ENCODE measurements around the gene WWOX. TPM values are rescaled to one million over a fixed set of nuclear protein-coding genes. Genes with fewer than 3 reads are reported as not detected.
"Not testable (repeated sequence)": the region's sequence is repeated elsewhere in the genome, so short reads cannot be mapped to it uniquely, and the experiment has no call there.

The WWOX gene
- total and polyA plus RNA-seq, 2 experiments from 2014 or later: 17.0 to 39.8 TPM

DNA sequence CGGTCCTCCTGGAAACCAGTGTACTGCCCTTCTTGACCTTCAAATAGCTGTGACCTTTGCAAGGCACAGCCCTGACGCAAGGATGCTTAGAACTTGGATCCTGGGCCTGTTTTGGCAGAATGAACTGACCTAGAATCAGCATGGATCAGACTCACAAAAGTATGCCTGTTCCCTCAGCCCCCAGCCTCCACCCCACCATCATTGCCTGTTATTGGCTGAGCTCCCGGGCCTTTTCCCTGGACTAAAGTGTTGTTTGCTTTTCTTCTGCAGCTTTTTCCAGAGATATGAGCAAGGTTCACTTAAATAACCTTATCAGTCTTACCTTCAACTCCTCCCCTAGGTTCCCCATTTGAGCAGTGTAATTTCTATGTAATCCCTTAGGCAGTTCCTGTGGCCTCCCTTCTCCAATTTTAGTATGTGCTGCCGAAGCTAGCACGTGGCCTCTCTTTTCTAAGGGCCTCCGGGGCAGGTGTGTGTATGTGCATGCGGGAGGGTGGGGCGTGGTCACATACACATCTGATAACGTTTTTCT, 1153.7 kb downstream of the WWOX start:
- no peaks in the 10 kb centered on the region for H3K36me3 ChIP-seq (replicated peaks; ENCODE audit: insufficient read depth, low read depth)
- no peak overlapping the region for H2AFZ ChIP-seq
- H3K79me2 ChIP-seq: no peaks in the 10 kb centered on the region
- peaks cover 8% of the 10 kb centered on the region for H3K4me1 ChIP-seq (ENCODE audit: insufficient read depth)
- H3K27ac ChIP-seq: peak overlapping the region; percentile 62
- DNase-seq (ENCODE audit: low spot score): peak; percentile 59
- no peaks in the 10 kb centered on the region for H3K9me2 ChIP-seq (replicated peaks; ENCODE audit: insufficient read depth)
- H3K9me3 ChIP-seq (ENCODE audit: low read depth): no peaks in the 10 kb centered on the region
- no peak overlapping the region for H3K4me3 ChIP-seq
- no peaks in the 10 kb centered on the region for H4K20me1 ChIP-seq (ENCODE audit: insufficient read depth, poor library complexity, severe bottlenecking)
- whole genome bisulfite sequencing (ENCODE audit: low lambda C conversion rate, missing lambda C conversion rate): 38% methylated on average over 9 of the region's 9 CpGs
- TF ChIP-seq EZH2phosphoT487 (IDR thresholded peaks at IDR 0.05; ENCODE audit: low read depth, severe bottlenecking, unreplicated experiment) (no peak), CTCF (IDR thresholded peaks at IDR 0.05; ENCODE audit: poor library complexity) (no peak), EZH2 (IDR thresholded peaks at IDR 0.05; ENCODE audit: borderline replicate concordance) (no peak)
- peak overlapping the region; percentile 28 for H3K4me2 ChIP-seq
- no peaks in the 10 kb centered on the region for H3K27me3 ChIP-seq

- H2AFZ ChIP-seq: no peak overlapping the region
- WGBS (ENCODE audit: low lambda C conversion rate, missing lambda C conversion rate): 53% methylated on average over 10 of the region's 10 CpGs
- H3K36me3 ChIP-seq (replicated peaks; ENCODE audit: insufficient read depth, low read depth): no peaks in the 10 kb centered on the region
- peak overlapping the region; percentile 17 for H3K4me2 ChIP-seq
- no peaks in the 10 kb centered on the region for H3K4me1 ChIP-seq (ENCODE audit: insufficient read depth)
- TF ChIP-seq EZH2phosphoT487 (IDR thresholded peaks at IDR 0.05; ENCODE audit: low read depth, severe bottlenecking, unreplicated experiment): no peak
- no peak for TF ChIP-seq EZH2 (IDR thresholded peaks at IDR 0.05; ENCODE audit: borderline replicate concordance)
- no peak for TF ChIP-seq CTCF (IDR thresholded peaks at IDR 0.05; ENCODE audit: poor library complexity)
- no peak overlapping the region for H3K4me3 ChIP-seq
- H3K9me3 ChIP-seq (ENCODE audit: low read depth): no peaks in the 10 kb centered on the region
- no peak for DNase-seq (ENCODE audit: low spot score)
- H3K79me2 ChIP-seq: no peaks in the 10 kb centered on the region
- no peaks in the 10 kb centered on the region for H3K9me2 ChIP-seq (replicated peaks; ENCODE audit: insufficient read depth)
- no peaks in the 10 kb centered on the region for H3K27me3 ChIP-seq
- H3K27ac ChIP-seq: no peak overlapping the region
- no peaks in the 10 kb centered on the region for H4K20me1 ChIP-seq (ENCODE audit: insufficient read depth, poor library complexity, severe bottlenecking)
Observed at GRCh38 chr16:79257953-79258490, 1158.6 kb downstream of the WWOX start.

GRCh38 chr16:79260890-79261289, 1161.4 kb downstream of the WWOX start:
- H3K27me3 ChIP-seq; H3K79me2 ChIP-seq; H3K9me3 ChIP-seq (ENCODE audit: low read depth); H2AFZ ChIP-seq; H3K4me3 ChIP-seq; H4K20me1 ChIP-seq (ENCODE audit: insufficient read depth, poor library complexity, severe bottlenecking); H3K4me2 ChIP-seq; DNase-seq (ENCODE audit: low spot score); H3K4me1 ChIP-seq (ENCODE audit: insufficient read depth); H3K36me3 ChIP-seq (replicated peaks; ENCODE audit: insufficient read depth, low read depth); H3K27ac ChIP-seq; H3K9me2 ChIP-seq (replicated peaks; ENCODE audit: insufficient read depth): not testable (repeated sequence)
- 97% methylated on average over 4 of the region's 4 CpGs for WGBS (ENCODE audit: low lambda C conversion rate, missing lambda C conversion rate)

GRCh38 chr16:79261481-79261940, 1162.1 kb downstream of the WWOX start:
- Histone ChIP-seq H3K27me3 (no peaks in the 10 kb centered on the region), H4K20me1 (ENCODE audit: insufficient read depth, poor library complexity, severe bottlenecking) (no peaks in the 10 kb centered on the region), H3K9me2 (replicated peaks; ENCODE audit: insufficient read depth) (no peaks in the 10 kb centered on the region), H3K9me3 (ENCODE audit: low read depth) (no peaks in the 10 kb centered on the region), H3K79me2 (no peaks in the 10 kb centered on the region), H3K27ac (no peak overlapping the region), H3K4me1 (ENCODE audit: insufficient read depth) (no peaks in the 10 kb centered on the region), H3K36me3 (replicated peaks; ENCODE audit: insufficient read depth, low read depth) (no peaks in the 10 kb centered on the region), H2AFZ (no peak overlapping the region), H3K4me3 (no peak overlapping the region), H3K4me2 (no peak overlapping the region)
- TF ChIP-seq EZH2 (IDR thresholded peaks at IDR 0.05; ENCODE audit: borderline replicate concordance) (no peak), EZH2phosphoT487 (IDR thresholded peaks at IDR 0.05; ENCODE audit: low read depth, severe bottlenecking, unreplicated experiment) (no peak), CTCF (IDR thresholded peaks at IDR 0.05; ENCODE audit: poor library complexity) (peak; percentile 47)
- peak; percentile 45 for DNase-seq (ENCODE audit: low spot score)
- 36% methylated on average over 5 of the region's 5 CpGs for WGBS (ENCODE audit: low lambda C conversion rate, missing lambda C conversion rate)

Data from hepatocyte (in vitro differentiated cells).